Esophagus squamous epithelium (tissue), 4 donors: ENCODE measurements around the gene HTR3C.

Source experiments
- POLR2A ChIP-seq, 4 donors: fragments of 450-650 bp; IDR thresholded peaks; one replicate each; pipeline ENCODE4 v1.6.1; 2017; ENCODE audit warnings: antibody characterized with exemption in 4 of 4, mild to moderate bottlenecking in 4 of 4, moderate library complexity in 3 of 4
- TF ChIP-seq, protein P1 (sequence below), 6 experiments: fragments of 450-650 bp in 4 of 6; fragments of 200-600 bp in 2 of 6; sonication (generic) in 2 of 6; IDR thresholded peaks; one replicate each; pipeline ENCODE4 v1.5.1; 2016 to 2019; ENCODE audit warnings: antibody characterized with exemption in 6 of 6, mild to moderate bottlenecking in 4 of 6, moderate library complexity in 4 of 6

DNA sequence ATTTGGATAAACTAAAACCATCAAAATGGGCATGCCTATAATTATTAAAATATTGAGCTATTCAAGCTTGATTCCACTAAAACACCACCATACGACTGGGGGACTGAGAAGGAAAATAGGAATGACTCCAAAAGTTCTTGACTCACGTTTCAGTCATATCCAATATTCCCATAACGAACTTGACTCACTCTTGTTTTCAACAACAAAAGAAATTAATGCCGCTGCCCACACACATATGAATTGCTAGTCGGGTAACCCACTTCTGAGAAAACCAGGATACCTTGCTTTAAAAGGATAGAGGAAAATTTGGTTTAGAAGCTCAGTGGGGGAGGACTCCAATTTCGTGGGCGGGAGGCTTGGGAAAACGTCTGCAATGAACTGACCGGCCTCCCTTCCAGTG is 5.2 kb downstream of the HTR3C start:
- TF ChIP-seq, protein P1, sequence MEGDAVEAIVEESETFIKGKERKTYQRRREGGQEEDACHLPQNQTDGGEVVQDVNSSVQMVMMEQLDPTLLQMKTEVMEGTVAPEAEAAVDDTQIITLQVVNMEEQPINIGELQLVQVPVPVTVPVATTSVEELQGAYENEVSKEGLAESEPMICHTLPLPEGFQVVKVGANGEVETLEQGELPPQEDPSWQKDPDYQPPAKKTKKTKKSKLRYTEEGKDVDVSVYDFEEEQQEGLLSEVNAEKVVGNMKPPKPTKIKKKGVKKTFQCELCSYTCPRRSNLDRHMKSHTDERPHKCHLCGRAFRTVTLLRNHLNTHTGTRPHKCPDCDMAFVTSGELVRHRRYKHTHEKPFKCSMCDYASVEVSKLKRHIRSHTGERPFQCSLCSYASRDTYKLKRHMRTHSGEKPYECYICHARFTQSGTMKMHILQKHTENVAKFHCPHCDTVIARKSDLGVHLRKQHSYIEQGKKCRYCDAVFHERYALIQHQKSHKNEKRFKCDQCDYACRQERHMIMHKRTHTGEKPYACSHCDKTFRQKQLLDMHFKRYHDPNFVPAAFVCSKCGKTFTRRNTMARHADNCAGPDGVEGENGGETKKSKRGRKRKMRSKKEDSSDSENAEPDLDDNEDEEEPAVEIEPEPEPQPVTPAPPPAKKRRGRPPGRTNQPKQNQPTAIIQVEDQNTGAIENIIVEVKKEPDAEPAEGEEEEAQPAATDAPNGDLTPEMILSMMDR (IDR thresholded peaks at IDR 0.05), result no peak
- TF ChIP-seq POLR2A (IDR thresholded peaks at IDR 0.05), result no peak
